B cell (primary cell): Measurements from ENCODE around the gene GNAI2. TPM values are rescaled to one million over a fixed set of nuclear protein-coding genes. Genes with fewer than 3 reads are reported as not detected.

Source experiments
- ATAC-seq: fragments of 200-7000 bp; cut with Tn5 transposase; one replicate; pipeline ENCODE4 v1.10.0; 2021; ENCODE audit warnings: low read depth, mild to moderate bottlenecking, moderate number of reproducible peaks, moderate library complexity
- CTCF ChIA-PET: fragments of 350-600 bp; sonication (Branson Sonifier 250); formaldehyde crosslinking; loops from one replicate; lab custom pipeline; 2021; ENCODE audit warnings: antibody characterized with exemption, inconsistent platforms; lab: Charles Lee
- POLR2A ChIA-PET: fragments of 350-600 bp; sonication (Branson Sonifier 250); formaldehyde crosslinking; loops from one replicate; lab custom pipeline; 2021; ENCODE audit warnings: antibody characterized with exemption; lab: Charles Lee
- DNase-seq: peaks from one replicate; pipeline ENCODE4 v3.0.0; 2013
- H2AFZ ChIP-seq: 2 replicates; pipeline ENCODE4 v1.6.1; 2012; ENCODE audit warnings: mild to moderate bottlenecking, low read depth, low read length; ENCODE audit not compliant: insufficient read depth, poor library complexity, severe bottlenecking
- H3K27ac ChIP-seq, 2 donors: 1 replicate in 1 of 2; 2 replicates in 1 of 2; pipeline ENCODE4 v1.5.1; 2012 to 2013; ENCODE audit warnings: low read length in 2 of 2, mild to moderate bottlenecking in 2 of 2, moderate library complexity in 1 of 2
- H3K27me3 ChIP-seq, 4 experiments: fragments of 200-600 bp in 1 of 4; sonication (generic) in 1 of 4; replicated peaks in 1 of 4; 1 replicate in 2 of 4; 2 replicates in 2 of 4; pipeline versions ENCODE4 v1.6.1 to v1.7.0; 2013 to 2016; ENCODE audit warnings: low read length in 3 of 4, mild to moderate bottlenecking in 2 of 4, mixed read lengths in 1 of 4, moderate library complexity in 1 of 4; ENCODE audit not compliant: insufficient read depth in 4 of 4, control insufficient read depth in 3 of 4; ENCODE audit errors: control extremely low read depth in 1 of 4
- H3K36me3 ChIP-seq, 2 experiments: replicated peaks in 1 of 2; 1 replicate in 1 of 2; 2 replicates in 1 of 2; pipeline versions ENCODE4 v1.6.1 to v1.7.1; 2013; ENCODE audit warnings: low read length in 1 of 2; ENCODE audit not compliant: insufficient read depth in 2 of 2, control insufficient read depth in 1 of 2; ENCODE audit errors: control extremely low read depth in 1 of 2, extremely low read depth in 1 of 2
- H3K4me1 ChIP-seq, 2 donors: fragments of 200-600 bp in 1 of 2; sonication (generic) in 1 of 2; 1 replicate in 1 of 2; 2 replicates in 1 of 2; pipeline versions ENCODE4 v1.5.1 to v1.6.1; 2013 to 2017; ENCODE audit warnings: low read length in 2 of 2; ENCODE audit not compliant: control insufficient read depth in 2 of 2, insufficient read depth in 2 of 2
- H3K4me2 ChIP-seq: replicated peaks from 2 replicates; pipeline ENCODE3; 2012; ENCODE audit warnings: mild to moderate bottlenecking, low read depth, low read length; ENCODE audit not compliant: poor library complexity, severe bottlenecking
- H3K4me3 ChIP-seq, 5 experiments: fragments of 200-600 bp in 1 of 5; sonication (generic) in 1 of 5; 1 replicate in 3 of 5; 2 replicates in 2 of 5; pipeline versions ENCODE4 v1.5.1 to v1.7.0; 2011 to 2016; ENCODE audit warnings: low read length in 4 of 5, mild to moderate bottlenecking in 4 of 5, low read depth in 2 of 5, control low read depth in 1 of 5, moderate library complexity in 1 of 5; ENCODE audit not compliant: insufficient read depth in 1 of 5; ENCODE audit errors: control extremely low read depth in 1 of 5, extremely low read depth in 1 of 5
- H3K79me2 ChIP-seq: fragments of 200-600 bp; sonication (generic); one replicate; pipeline ENCODE4 v1.6.0; 2016; ENCODE audit warnings: low read length; ENCODE audit not compliant: control insufficient read depth, insufficient read depth
- H3K9ac ChIP-seq: fragments of 200-600 bp; sonication (generic); 2 replicates; pipeline ENCODE4 v1.6.1; 2017; ENCODE audit warnings: mild to moderate bottlenecking, low read length, moderate library complexity
- H3K9me3 ChIP-seq, 3 donors: one replicate each; pipeline versions ENCODE4 v1.6.1 to v1.7.1; 2013; ENCODE audit warnings: low read length in 2 of 3; ENCODE audit not compliant: control insufficient read depth in 2 of 3, insufficient read depth in 1 of 3; ENCODE audit errors: control extremely low read depth in 1 of 3
- H4K20me1 ChIP-seq: 2 replicates; pipeline ENCODE4 v1.6.0; 2012; ENCODE audit warnings: mild to moderate bottlenecking, low read length; ENCODE audit not compliant: insufficient read depth, control insufficient read depth, poor library complexity, severe bottlenecking
- H3K27ac Mint-ChIP-seq: one replicate; pipeline ENCODE4 v1.8.0; 2021; ENCODE audit warnings: mixed read lengths
- H3K27me3 Mint-ChIP-seq: one replicate; pipeline ENCODE4 v1.8.0; 2021; ENCODE audit warnings: mixed read lengths
- H3K4me1 Mint-ChIP-seq: one replicate; pipeline ENCODE4 v1.8.0; 2021; ENCODE audit warnings: mixed read lengths
- H3K4me3 Mint-ChIP-seq: one replicate; pipeline ENCODE4 v1.8.0; 2021; ENCODE audit warnings: mixed read lengths
- H3K9me3 Mint-ChIP-seq: one replicate; pipeline ENCODE4 v1.8.0; 2022; ENCODE audit warnings: mixed read lengths; ENCODE audit not compliant: insufficient read depth
- CTCF ChIP-seq: fragments of 200-600 bp; IDR thresholded peaks from one replicate; pipeline ENCODE4 v1.8.0; 2022; ENCODE audit warnings: antibody characterized with exemption, mild to moderate bottlenecking
- EZH2 ChIP-seq: IDR thresholded peaks from 2 replicates; pipeline ENCODE4 v1.6.1; 2012; ENCODE audit warnings: borderline replicate concordance, low read depth, mild to moderate bottlenecking, moderate library complexity, low read length; ENCODE audit not compliant: insufficient read depth, poor library complexity, severe bottlenecking
- WGBS: methylation state at CpG from one replicate; pipeline ENCODE4 v1.1.5; 2013; ENCODE audit warnings: missing lambda C conversion rate; ENCODE audit not compliant: insufficient coverage; 5-methylcytosine and 5-hydroxymethylcytosine counted together
- intact Hi-C: fragments of 100-400 bp; cut with micrococcal nuclease; formaldehyde crosslinking; loops from one replicate; pipeline ENCODE4 v1.10.0; 2022
- polyA plus RNA-seq: library from polyadenylated mRNA; depleted of rRNA; stranded (reverse); fragments of >200 nt; gene quantifications from 2 replicates; pipeline ENCODE4 v1.2.3, GENCODE V29; 2012
- total RNA-seq, 2 donors: library from RNA; stranded (reverse); fragments of 120-200 nt in 1 of 2; gene quantifications; 1 replicate in 1 of 2; 2 replicates in 1 of 2; pipeline versions ENCODE4 v1.2.3 to v1.2.4, GENCODE V29; 2013 to 2022

Gene GNAI2
- total and polyA plus RNA-seq, 2 donors (not counting 1 experiment from before 2014, with no cell fraction given), result 302 to 491 TPM

- no peak overlapping the region for H2AFZ ChIP-seq
- ATAC-seq (no peak), DNase-seq (no peak)
- intact Hi-C loops, result no loop called here
- Mint-ChIP-seq H3K27me3 (peaks cover 44% of the 10 kb centered on the region), H3K9me3 (no peaks in the 10 kb centered on the region), H3K27ac (no peak overlapping the region), H3K4me3 (peak overlapping the region; percentile 29), H3K4me1 (peaks cover 2% of the 10 kb centered on the region)
- no peak overlapping the region for H3K9ac ChIP-seq
- peaks cover 0 to 66% (median 26%) of the 10 kb centered on the region in 4 experiments for H3K27me3 ChIP-seq
- H3K9me3 ChIP-seq, result peaks cover 0 to 14% (median 0%) of the 10 kb centered on the region in 3 donors
- POLR2A ChIA-PET, result no interaction called here
- no peaks in the 10 kb centered on the region for H3K36me3 ChIP-seq
- no peak overlapping the region for H3K4me3 ChIP-seq
- H3K79me2 ChIP-seq, result no peaks in the 10 kb centered on the region
- H3K27ac ChIP-seq, result no peak overlapping the region
- 91% methylated on average over 9 of the region's 9 CpGs for WGBS
- no peak for TF ChIP-seq CTCF
- no peak for TF ChIP-seq EZH2
- peaks cover 15 to 23% of the 10 kb centered on the region in 2 donors for H3K4me1 ChIP-seq
- H3K4me2 ChIP-seq, result no peak overlapping the region
- no peaks in the 10 kb centered on the region for H4K20me1 ChIP-seq
- CTCF ChIA-PET, result interaction anchor here (0.8 to 4.3 kb wide), 4 partner anchors 9 to 43 kb away, joined by 3 to 27 read pairs (median 8); no protein-coding TSS in a partner anchor
These were observed 32.7 kb upstream of the GNAI2 start for GRCh38 chr3:50203113-50203808.
